Sigmoid colon (tissue), 7 donors: ENCODE measurements around the gene CIZ1. TPM values are rescaled to one million over a fixed set of nuclear protein-coding genes. Genes with fewer than 3 reads are reported as not detected.

Experiments
- DNase-seq: peaks from one replicate; pipeline ENCODE4 v3.0.0-alpha.2; 2019
- H3K27ac ChIP-seq, 4 donors: fragments of 200-600 bp; sonication (generic); one replicate each; pipeline ENCODE4 v1.5.1; 2016 to 2019; ENCODE audit warnings: mild to moderate bottlenecking in 1 of 4
- H3K27me3 ChIP-seq, 3 donors: fragments of 200-600 bp; sonication (generic); one replicate each; pipeline ENCODE4 v1.5.1; 2019; ENCODE audit warnings: mild to moderate bottlenecking in 1 of 3
- H3K36me3 ChIP-seq, 4 donors: fragments of 200-600 bp; sonication (generic); one replicate each; pipeline ENCODE4 v1.5.1; 2016 to 2019
- H3K4me1 ChIP-seq, 4 donors: fragments of 200-600 bp; sonication (generic); one replicate each; pipeline ENCODE4 v1.5.1; 2017 to 2019
- H3K4me3 ChIP-seq, 4 donors: fragments of 200-600 bp; sonication (generic); one replicate each; pipeline ENCODE4 v1.5.1; 2017 to 2019; ENCODE audit warnings: mild to moderate bottlenecking in 2 of 4, moderate library complexity in 1 of 4
- H3K9me3 ChIP-seq, 4 donors: fragments of 200-600 bp in 3 of 4; sonication (generic) in 3 of 4; one replicate each; pipeline versions ENCODE4 v1.5.1 to v1.6.1; 2013 to 2019
- EP300 ChIP-seq, 4 donors: sonication (generic); formaldehyde crosslinking; IDR thresholded peaks; one replicate each; pipeline ENCODE4 v1.6.1; 2017; ENCODE audit warnings: antibody characterized with exemption in 4 of 4
- POLR2A ChIP-seq, 2 donors: fragments of 450-650 bp; IDR thresholded peaks; one replicate each; pipeline ENCODE4 v1.6.1; 2016; ENCODE audit warnings: antibody characterized with exemption in 2 of 2, mild to moderate bottlenecking in 2 of 2, moderate library complexity in 2 of 2
- POLR2AphosphoS5 ChIP-seq, 4 donors: sonication (generic); formaldehyde crosslinking; IDR thresholded peaks; one replicate each; pipeline ENCODE4 v1.6.1; 2017; ENCODE audit warnings: antibody characterized with exemption in 4 of 4
- WGBS, 2 donors: extraction: QIAGEN DNeasy Blood & Tissue Kit; methylation state at CpG; one replicate each; pipeline ENCODE4 v1.1.7; 2013; 5-methylcytosine and 5-hydroxymethylcytosine counted together
- intact Hi-C: fragments of 100-400 bp; cut with DNase I; formaldehyde crosslinking; loops from one replicate; pipeline ENCODE4 v1.15.1; 2023
- polyA plus RNA-seq, 3 donors: library from polyadenylated mRNA; stranded (reverse); fragments of 200-250 nt; gene quantifications; one replicate each; pipeline ENCODE4 v1.2.3, GENCODE V29; 2013
- total RNA-seq, 4 donors: library from RNA; depleted of rRNA; stranded (reverse); fragments of >200 nt; gene quantifications; one replicate each; pipeline ENCODE4 v1.1.0, GENCODE V29; 2016
- TF ChIP-seq, protein P1 (sequence below), 4 experiments: fragments of 450-650 bp in 3 of 4; fragments of 200-600 bp in 1 of 4; IDR thresholded peaks; one replicate each; pipeline ENCODE4 v1.5.1; 2016 to 2019; ENCODE audit warnings: antibody characterized with exemption in 4 of 4, mild to moderate bottlenecking in 3 of 4, moderate library complexity in 2 of 4
- donor health status: healthy with polysubstance abuse.
- donor health status: Bipolar disorder and iron deficiency.
- donor health status: healthy.

Gene CIZ1
- total and polyA plus RNA-seq, 7 donors: 25.7 to 116 (median 60.2) TPM

DNA sequence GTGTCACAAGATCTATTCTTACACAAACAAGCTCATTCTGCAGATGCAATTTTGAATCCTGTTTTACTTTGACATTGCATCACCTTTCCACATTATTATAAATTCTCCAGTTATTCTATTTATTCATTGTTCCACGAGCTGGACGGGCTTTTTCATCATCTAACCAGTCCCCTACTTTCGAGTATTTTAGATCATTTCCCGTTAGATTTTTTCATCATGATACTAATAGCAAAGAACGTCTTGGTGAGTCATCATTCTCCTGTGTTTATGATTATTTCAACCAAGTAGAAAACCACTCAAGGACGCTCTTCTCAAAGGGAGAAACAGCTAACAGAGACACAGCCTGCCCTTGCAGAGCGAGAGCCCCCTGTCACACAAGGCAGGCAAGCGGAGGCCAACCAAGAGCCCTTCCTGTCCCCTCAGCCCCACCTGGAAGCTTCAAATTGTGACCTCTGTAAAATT lies 16.2 kb downstream of the CIZ1 start:
- Histone ChIP-seq H3K9me3 (no peaks in the 10 kb centered on the region), H3K27me3 (no peaks in the 10 kb centered on the region), H3K27ac (peak overlapping the region in 2 of 4 donors; percentile 12 to 59), H3K36me3 (peaks cover 37 to 87% (median 51%) of the 10 kb centered on the region in 4 donors), H3K4me3 (no peak overlapping the region), H3K4me1 (no peaks in the 10 kb centered on the region)
- WGBS, 2 donors: 86 to 90% methylated on average over 8 of the region's 8 CpGs
- TF ChIP-seq EP300 (IDR thresholded peaks at IDR 0.05): no peak
- TF ChIP-seq POLR2AphosphoS5 (IDR thresholded peaks at IDR 0.05): no peak
- TF ChIP-seq, protein P1, sequence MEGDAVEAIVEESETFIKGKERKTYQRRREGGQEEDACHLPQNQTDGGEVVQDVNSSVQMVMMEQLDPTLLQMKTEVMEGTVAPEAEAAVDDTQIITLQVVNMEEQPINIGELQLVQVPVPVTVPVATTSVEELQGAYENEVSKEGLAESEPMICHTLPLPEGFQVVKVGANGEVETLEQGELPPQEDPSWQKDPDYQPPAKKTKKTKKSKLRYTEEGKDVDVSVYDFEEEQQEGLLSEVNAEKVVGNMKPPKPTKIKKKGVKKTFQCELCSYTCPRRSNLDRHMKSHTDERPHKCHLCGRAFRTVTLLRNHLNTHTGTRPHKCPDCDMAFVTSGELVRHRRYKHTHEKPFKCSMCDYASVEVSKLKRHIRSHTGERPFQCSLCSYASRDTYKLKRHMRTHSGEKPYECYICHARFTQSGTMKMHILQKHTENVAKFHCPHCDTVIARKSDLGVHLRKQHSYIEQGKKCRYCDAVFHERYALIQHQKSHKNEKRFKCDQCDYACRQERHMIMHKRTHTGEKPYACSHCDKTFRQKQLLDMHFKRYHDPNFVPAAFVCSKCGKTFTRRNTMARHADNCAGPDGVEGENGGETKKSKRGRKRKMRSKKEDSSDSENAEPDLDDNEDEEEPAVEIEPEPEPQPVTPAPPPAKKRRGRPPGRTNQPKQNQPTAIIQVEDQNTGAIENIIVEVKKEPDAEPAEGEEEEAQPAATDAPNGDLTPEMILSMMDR (IDR thresholded peaks at IDR 0.05): no peak
- no peak for TF ChIP-seq POLR2A (IDR thresholded peaks at IDR 0.05)
- no peak for DNase-seq
- intact Hi-C loops: no loop called here

DNA sequence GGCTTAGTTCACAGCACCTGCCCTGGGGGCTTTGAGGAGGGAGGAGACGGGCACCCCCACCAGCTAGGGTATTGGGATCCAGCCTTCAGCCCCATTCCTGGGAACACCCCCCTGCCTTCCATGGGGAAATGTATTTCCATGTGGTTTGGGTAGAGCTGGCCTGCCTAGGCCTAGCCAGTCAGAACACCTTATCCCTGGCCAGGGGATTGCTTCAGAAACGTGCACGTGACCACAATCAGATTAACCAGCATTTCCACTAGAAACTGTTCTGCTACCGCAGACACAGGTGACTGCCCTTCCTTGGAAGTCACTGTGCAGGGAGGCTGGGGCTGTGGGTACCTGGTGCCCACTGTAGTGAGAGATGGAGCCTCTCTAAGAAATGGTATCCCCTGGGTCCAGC lies 17.3 kb downstream of the CIZ1 start:
- whole genome bisulfite sequencing, 2 donors: 73 to 91% methylated on average over 4 of the region's 4 CpGs
- Histone ChIP-seq H3K9me3 (no peaks in the 10 kb centered on the region), H3K27me3 (no peaks in the 10 kb centered on the region), H3K4me3 (no peak overlapping the region), H3K36me3 (peaks cover 36 to 87% (median 52%) of the 10 kb centered on the region in 4 donors), H3K4me1 (no peaks in the 10 kb centered on the region), H3K27ac (peak overlapping the region in 1 of 4 donors; percentile 59)
- intact Hi-C loops: no loop called here
- no peak for DNase-seq
- TF ChIP-seq POLR2AphosphoS5 (IDR thresholded peaks at IDR 0.05): no peak
- TF ChIP-seq, protein P1 (IDR thresholded peaks at IDR 0.05): no peak
- no peak for TF ChIP-seq EP300 (IDR thresholded peaks at IDR 0.05)
- no peak for TF ChIP-seq POLR2A (IDR thresholded peaks at IDR 0.05)

DNA sequence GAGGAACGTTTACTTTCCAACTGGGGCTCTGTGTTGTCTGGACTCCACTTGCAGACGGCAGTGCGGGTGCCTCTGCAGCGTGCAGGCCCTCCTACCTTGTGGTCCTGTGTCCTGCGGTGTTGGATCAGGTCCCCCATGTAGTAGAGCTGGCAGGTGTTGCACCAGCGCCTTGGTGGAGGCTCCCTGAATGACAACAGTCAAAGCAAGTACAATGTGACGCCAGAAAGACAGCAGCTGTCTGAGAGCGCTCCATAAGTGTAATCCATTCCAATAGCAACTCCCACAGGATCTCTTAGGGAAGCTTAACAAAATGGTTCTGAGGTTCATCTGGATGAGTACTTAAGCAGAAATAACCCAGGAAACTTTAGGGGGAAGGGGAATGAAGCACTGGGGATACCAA lies 21.4 kb downstream of the CIZ1 start:
- Histone ChIP-seq H3K4me3 (no peak overlapping the region), H3K9me3 (no peaks in the 10 kb centered on the region), H3K27me3 (no peaks in the 10 kb centered on the region), H3K36me3 (peaks cover 30 to 87% (median 54%) of the 10 kb centered on the region in 4 donors), H3K4me1 (no peaks in the 10 kb centered on the region), H3K27ac (no peak overlapping the region)
- intact Hi-C loops: no loop called here
- WGBS, 2 donors: 94 to 96% methylated on average over 8 of the region's 8 CpGs
- no peak for TF ChIP-seq POLR2AphosphoS5 (IDR thresholded peaks at IDR 0.05)
- DNase-seq: no peak

DNA sequence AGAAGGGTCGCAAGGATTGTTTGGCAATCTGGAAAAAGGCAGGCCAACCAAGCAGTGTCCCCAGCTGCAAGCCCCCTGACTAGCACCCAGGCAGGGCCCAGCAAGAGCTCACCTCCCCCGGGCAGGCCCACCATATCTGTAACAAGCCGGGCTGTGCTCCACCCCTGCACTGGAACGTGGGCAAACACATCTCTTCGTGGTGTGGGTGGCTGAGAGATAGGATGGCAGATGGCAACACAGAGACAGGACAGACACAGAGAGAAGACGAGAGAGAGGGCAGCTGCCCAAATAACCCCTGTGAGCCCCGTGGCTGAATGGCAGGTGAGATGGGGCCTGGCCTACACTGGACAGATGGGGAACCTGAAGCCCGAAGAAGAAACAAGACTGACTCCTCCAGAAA lies 21.9 kb downstream of the CIZ1 start:
- Histone ChIP-seq H3K9me3 (no peaks in the 10 kb centered on the region), H3K4me3 (no peak overlapping the region), H3K4me1 (no peaks in the 10 kb centered on the region), H3K27me3 (no peaks in the 10 kb centered on the region), H3K27ac (no peak overlapping the region), H3K36me3 (peaks cover 34 to 87% (median 53%) of the 10 kb centered on the region in 4 donors)
- TF ChIP-seq, protein P1 (IDR thresholded peaks at IDR 0.05): no peak
- TF ChIP-seq EP300 (IDR thresholded peaks at IDR 0.05) (no peak), POLR2AphosphoS5 (IDR thresholded peaks at IDR 0.05) (no peak), POLR2A (IDR thresholded peaks at IDR 0.05) (no peak)
- no peak for DNase-seq
- WGBS, 2 donors: 92 to 95% methylated on average over 8 of the region's 8 CpGs
- intact Hi-C loops: no loop called here

DNA sequence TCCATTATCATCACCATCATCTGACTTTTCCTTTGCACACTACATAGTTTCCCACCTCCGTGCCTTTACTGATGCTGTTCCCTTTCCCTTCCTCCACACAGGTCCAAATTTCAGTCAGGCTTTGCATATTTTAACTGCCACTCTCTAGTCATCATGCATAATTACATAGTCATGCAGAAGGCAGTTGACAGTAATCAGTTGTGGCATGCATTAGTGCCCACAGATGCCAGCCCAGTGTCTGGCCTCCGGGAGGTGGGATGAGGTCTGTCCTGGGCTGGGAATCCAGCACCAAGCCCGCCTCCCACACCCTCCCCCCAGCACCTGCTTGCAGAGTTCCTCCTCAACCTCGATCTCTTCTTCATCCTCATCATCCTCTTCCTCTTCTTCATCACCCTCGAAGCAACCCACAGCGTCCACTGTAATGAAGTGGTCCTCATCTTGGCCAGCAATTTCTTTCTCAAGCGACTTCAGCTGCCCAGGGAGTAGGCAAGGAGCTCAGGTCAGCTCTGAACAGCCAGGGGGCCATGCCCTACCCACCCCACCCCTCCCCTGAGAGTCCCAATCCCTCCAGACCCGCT lies 22.6 kb downstream of the CIZ1 start:
- intact Hi-C loops: no loop called here
- no peak for TF ChIP-seq EP300 (IDR thresholded peaks at IDR 0.05)
- TF ChIP-seq POLR2A (IDR thresholded peaks at IDR 0.05): no peak
- no peak for TF ChIP-seq POLR2AphosphoS5 (IDR thresholded peaks at IDR 0.05)
- TF ChIP-seq, protein P1 (IDR thresholded peaks at IDR 0.05): no peak
- WGBS, 2 donors: 92 to 94% methylated on average over 8 of the region's 8 CpGs
- Histone ChIP-seq H3K4me3 (no peak overlapping the region), H3K27ac (no peak overlapping the region), H3K27me3 (no peaks in the 10 kb centered on the region), H3K9me3 (no peaks in the 10 kb centered on the region), H3K4me1 (no peaks in the 10 kb centered on the region), H3K36me3 (peaks cover 39 to 87% (median 51%) of the 10 kb centered on the region in 4 donors)
- no peak for DNase-seq
